Tibial nerve (tissue), 3 donors: ENCODE data around the gene DTNBP1.

Experiments used
- POLR2A ChIP-seq, 2 donors: fragments of 450-650 bp; IDR thresholded peaks; one replicate each; pipeline ENCODE4 v1.6.1; 2017; ENCODE audit warnings: antibody characterized with exemption in 2 of 2, mild to moderate bottlenecking in 2 of 2, moderate library complexity in 2 of 2
- TF ChIP-seq, protein P1 (sequence below), 5 experiments: fragments of 200-600 bp in 3 of 5; fragments of 450-650 bp in 2 of 5; sonication (generic) in 3 of 5; IDR thresholded peaks; one replicate each; pipeline ENCODE4 v1.5.1; 2016 to 2019; ENCODE audit warnings: antibody characterized with exemption in 5 of 5, mild to moderate bottlenecking in 3 of 5, moderate library complexity in 2 of 5

DNA sequence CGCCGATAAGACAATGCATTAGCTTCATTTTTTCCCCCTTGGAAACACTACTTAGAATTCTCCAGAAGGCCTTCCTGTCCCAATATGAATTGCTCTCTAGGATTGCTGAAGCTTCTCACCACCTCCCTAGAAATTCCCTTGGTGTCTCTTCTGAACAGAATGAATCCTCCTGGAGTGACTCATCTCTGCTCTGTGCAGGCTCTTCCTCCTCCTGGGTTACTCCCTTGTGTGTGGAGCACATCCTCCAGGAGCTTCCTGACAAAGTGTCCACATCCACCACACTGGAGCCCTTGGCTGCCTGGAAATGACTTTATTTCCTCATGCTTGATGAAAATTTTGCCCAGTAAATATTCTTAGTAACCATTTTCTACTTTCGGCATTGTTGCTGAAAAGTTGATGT, 54.4 kb downstream of the DTNBP1 start:
- TF ChIP-seq, protein P1, sequence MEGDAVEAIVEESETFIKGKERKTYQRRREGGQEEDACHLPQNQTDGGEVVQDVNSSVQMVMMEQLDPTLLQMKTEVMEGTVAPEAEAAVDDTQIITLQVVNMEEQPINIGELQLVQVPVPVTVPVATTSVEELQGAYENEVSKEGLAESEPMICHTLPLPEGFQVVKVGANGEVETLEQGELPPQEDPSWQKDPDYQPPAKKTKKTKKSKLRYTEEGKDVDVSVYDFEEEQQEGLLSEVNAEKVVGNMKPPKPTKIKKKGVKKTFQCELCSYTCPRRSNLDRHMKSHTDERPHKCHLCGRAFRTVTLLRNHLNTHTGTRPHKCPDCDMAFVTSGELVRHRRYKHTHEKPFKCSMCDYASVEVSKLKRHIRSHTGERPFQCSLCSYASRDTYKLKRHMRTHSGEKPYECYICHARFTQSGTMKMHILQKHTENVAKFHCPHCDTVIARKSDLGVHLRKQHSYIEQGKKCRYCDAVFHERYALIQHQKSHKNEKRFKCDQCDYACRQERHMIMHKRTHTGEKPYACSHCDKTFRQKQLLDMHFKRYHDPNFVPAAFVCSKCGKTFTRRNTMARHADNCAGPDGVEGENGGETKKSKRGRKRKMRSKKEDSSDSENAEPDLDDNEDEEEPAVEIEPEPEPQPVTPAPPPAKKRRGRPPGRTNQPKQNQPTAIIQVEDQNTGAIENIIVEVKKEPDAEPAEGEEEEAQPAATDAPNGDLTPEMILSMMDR (IDR thresholded peaks at IDR 0.05): no peak
- no peak for TF ChIP-seq POLR2A (IDR thresholded peaks at IDR 0.05)
